Activated CD8-positive, alpha-beta T cell treated with anti-CD3 and anti-CD28 coated beads for 36 hours (primary cell): ENCODE measurements around the gene EHBP1. TPM values are rescaled to one million over a fixed set of nuclear protein-coding genes. Genes with fewer than 3 reads are reported as not detected.

Source experiments
- ATAC-seq: fragments of 200-7000 bp; cut with Tn5 transposase; one replicate; pipeline ENCODE4 v1.10.0; 2021; ENCODE audit warnings: mild to moderate bottlenecking, moderate library complexity
- CTCF ChIA-PET: fragments of 350-600 bp; sonication (Branson Sonifier 250); formaldehyde crosslinking; loops from one replicate; lab custom pipeline; 2021; ENCODE audit warnings: antibody characterized with exemption; lab: Charles Lee
- POLR2A ChIA-PET: fragments of 350-600 bp; sonication (Branson Sonifier 250); formaldehyde crosslinking; loops from one replicate; lab custom pipeline; 2021; ENCODE audit warnings: antibody characterized with exemption; lab: Charles Lee
- DNase-seq: peaks from one replicate; pipeline ENCODE4 v3.0.0-alpha.2; 2020
- H3K27ac Mint-ChIP-seq: one replicate; pipeline ENCODE4 v1.8.0; 2021; ENCODE audit warnings: mild to moderate bottlenecking, mixed read lengths
- H3K27me3 Mint-ChIP-seq: one replicate; pipeline ENCODE4 v1.8.0; 2021; ENCODE audit warnings: mixed read lengths
- H3K36me3 Mint-ChIP-seq: one replicate; pipeline ENCODE4 v1.8.0; 2021; ENCODE audit warnings: low read depth, mixed read lengths
- H3K4me1 Mint-ChIP-seq: one replicate; pipeline ENCODE4 v1.8.0; 2021; ENCODE audit warnings: low read depth, mixed read lengths
- H3K4me3 Mint-ChIP-seq: one replicate; pipeline ENCODE4 v1.8.0; 2021; ENCODE audit warnings: mild to moderate bottlenecking, moderate library complexity, mixed read lengths
- H3K9me3 Mint-ChIP-seq: one replicate; pipeline ENCODE4 v1.8.0; 2021; ENCODE audit warnings: mixed read lengths
- CTCF ChIP-seq: fragments of 200-600 bp; IDR thresholded peaks from one replicate; pipeline ENCODE4 v1.8.0; 2022; ENCODE audit warnings: antibody characterized with exemption, mild to moderate bottlenecking
- intact Hi-C: fragments of 100-400 bp; cut with micrococcal nuclease; formaldehyde crosslinking; loops from one replicate; pipeline ENCODE4 v1.10.0; 2022
- total RNA-seq, 2 experiments: library from RNA; stranded (reverse); gene quantifications; one replicate each; pipeline ENCODE4 v1.2.3, GENCODE V29; 2021

EHBP1 gene
- total RNA-seq, 2 experiments from 2014 or later = 24.1 to 24.3 TPM

- DNase-seq (no peak), ATAC-seq (no peak)
- no peak overlapping the region for H3K27ac Mint-ChIP-seq
- intact Hi-C loops = no loop called here
- POLR2A ChIA-PET = no interaction called here
- no peak for TF ChIP-seq CTCF
- H3K9me3 Mint-ChIP-seq = no peaks in the 10 kb centered on the region
- no peak overlapping the region for H3K4me3 Mint-ChIP-seq
- no peaks in the 10 kb centered on the region for H3K27me3 Mint-ChIP-seq
- CTCF ChIA-PET = no interaction called here
- no peaks in the 10 kb centered on the region for H3K4me1 Mint-ChIP-seq
- H3K36me3 Mint-ChIP-seq = no peaks in the 10 kb centered on the region
Observed at GRCh38 chr2:62939735-62940491, 234.4 kb downstream of the EHBP1 start.

GRCh38 chr2:62940697-62941096 lies 235.2 kb downstream of the EHBP1 start:
- H3K9me3 Mint-ChIP-seq = no peaks in the 10 kb centered on the region
- no peak overlapping the region for H3K27ac Mint-ChIP-seq
- no peak overlapping the region for H3K4me3 Mint-ChIP-seq
- ChIA-PET CTCF (no interaction called here), POLR2A (no interaction called here)
- no peaks in the 10 kb centered on the region for H3K4me1 Mint-ChIP-seq
- no peak for DNase-seq
- ATAC-seq = no peak
- intact Hi-C loops = no loop called here
- H3K36me3 Mint-ChIP-seq = no peaks in the 10 kb centered on the region
- TF ChIP-seq CTCF = no peak
- no peaks in the 10 kb centered on the region for H3K27me3 Mint-ChIP-seq

GRCh38 chr2:62941413-62941812 lies 235.9 kb downstream of the EHBP1 start:
- H3K9me3 Mint-ChIP-seq = no peaks in the 10 kb centered on the region
- DNase-seq (no peak), ATAC-seq (no peak)
- H3K27ac Mint-ChIP-seq = no peak overlapping the region
- ChIA-PET CTCF (no interaction called here), POLR2A (no interaction called here)
- no peaks in the 10 kb centered on the region for H3K4me1 Mint-ChIP-seq
- H3K27me3 Mint-ChIP-seq = no peaks in the 10 kb centered on the region
- intact Hi-C loops = no loop called here
- no peak for TF ChIP-seq CTCF
- H3K36me3 Mint-ChIP-seq = peaks cover 1% of the 10 kb centered on the region
- no peak overlapping the region for H3K4me3 Mint-ChIP-seq

- no peaks in the 10 kb centered on the region for H3K27me3 Mint-ChIP-seq
Observed at GRCh38 chr2:62944362-62944761, 238.8 kb downstream of the EHBP1 start.

More at GRCh38 chr2:62944362-62944761, 238.8 kb downstream of the EHBP1 start:
- CTCF ChIA-PET = no interaction called here
- no peak for DNase-seq
- H3K27ac Mint-ChIP-seq = no peak overlapping the region
- peaks cover 2% of the 10 kb centered on the region for H3K36me3 Mint-ChIP-seq
- intact Hi-C loops = no loop called here
- no peaks in the 10 kb centered on the region for H3K4me1 Mint-ChIP-seq
- H3K9me3 Mint-ChIP-seq = no peaks in the 10 kb centered on the region
- POLR2A ChIA-PET = no interaction called here
- ATAC-seq = no peak
- no peak overlapping the region for H3K4me3 Mint-ChIP-seq
- TF ChIP-seq CTCF = no peak
